Nephron (organoid): Measurements from ENCODE around the gene RAB6B.

ENCODE experiments used
- H3K27ac Mint-ChIP-seq, 3 experiments: 2 replicates each; pipeline ENCODE4 v1.8.0; 2020; ENCODE audit warnings: mixed read lengths in 3 of 3, mild to moderate bottlenecking in 2 of 3, moderate library complexity in 1 of 3
- H3K27me3 Mint-ChIP-seq: 2 replicates; pipeline ENCODE4 v1.8.0; 2021; ENCODE audit warnings: low read depth, mild to moderate bottlenecking, moderate library complexity, mixed read lengths
- H3K36me3 Mint-ChIP-seq: 2 replicates; pipeline ENCODE4 v1.8.0; 2020; ENCODE audit warnings: low read depth, mixed read lengths
- H3K4me1 Mint-ChIP-seq: 2 replicates; pipeline ENCODE4 v1.8.0; 2020; ENCODE audit warnings: mixed read lengths
- H3K4me3 Mint-ChIP-seq, 3 experiments: 2 replicates each; pipeline ENCODE4 v1.8.0; 2020; ENCODE audit warnings: mild to moderate bottlenecking in 3 of 3, mixed read lengths in 3 of 3, moderate library complexity in 2 of 3
- H3K9me3 Mint-ChIP-seq: 2 replicates; pipeline ENCODE4 v1.8.0; 2020; ENCODE audit warnings: mixed read lengths
- CTCF ChIP-seq, 3 experiments: fragments of 200-600 bp; sonication (generic); IDR thresholded peaks; one replicate each; pipeline ENCODE4 v1.5.0; 2021; ENCODE audit warnings: antibody characterized with exemption in 3 of 3; ENCODE audit not compliant: unreplicated experiment in 3 of 3

RAB6B gene

GRCh38 chr3:133894353-133895207, 1.1 kb downstream of the RAB6B start:
- TF ChIP-seq CTCF (IDR thresholded peaks at IDR 0.05; ENCODE audit: unreplicated experiment in 3 of 3): no peak
- H3K4me1 Mint-ChIP-seq: peaks cover 19% of the 10 kb centered on the region
- no peaks in the 10 kb centered on the region for H3K36me3 Mint-ChIP-seq
- no peak overlapping the region for H3K27ac Mint-ChIP-seq
- peak overlapping the region; percentile 72 to 79 (median 75) for H3K4me3 Mint-ChIP-seq
- no peaks in the 10 kb centered on the region for H3K9me3 Mint-ChIP-seq
- H3K27me3 Mint-ChIP-seq: peaks cover 34% of the 10 kb centered on the region

GRCh38 chr3:133893683-133894352, 1.9 kb downstream of the RAB6B start:
- Mint-ChIP-seq H3K27me3 (peaks cover 28% of the 10 kb centered on the region), H3K36me3 (no peaks in the 10 kb centered on the region), H3K4me1 (peaks cover 19% of the 10 kb centered on the region), H3K27ac (peak overlapping the region in 1 of 3 experiments; percentile 6), H3K4me3 (peak overlapping the region; percentile 72 to 79 (median 75)), H3K9me3 (no peaks in the 10 kb centered on the region)
- no peak for TF ChIP-seq CTCF (IDR thresholded peaks at IDR 0.05; ENCODE audit: unreplicated experiment in 3 of 3)

GRCh38 chr3:133892541-133893231, 3.0 kb downstream of the RAB6B start:
- peak overlapping the region; percentile 72 to 79 (median 75) for H3K4me3 Mint-ChIP-seq
- no peaks in the 10 kb centered on the region for H3K9me3 Mint-ChIP-seq
- peaks cover 19% of the 10 kb centered on the region for H3K4me1 Mint-ChIP-seq
- no peaks in the 10 kb centered on the region for H3K36me3 Mint-ChIP-seq
- TF ChIP-seq CTCF (IDR thresholded peaks at IDR 0.05; ENCODE audit: unreplicated experiment in 3 of 3): no peak
- peaks cover 22% of the 10 kb centered on the region for H3K27me3 Mint-ChIP-seq
- H3K27ac Mint-ChIP-seq: no peak overlapping the region

GRCh38 chr3:133891662-133892378, 3.9 kb downstream of the RAB6B start:
- TF ChIP-seq CTCF (IDR thresholded peaks at IDR 0.05; ENCODE audit: unreplicated experiment in 3 of 3): no peak
- Mint-ChIP-seq H3K9me3 (no peaks in the 10 kb centered on the region), H3K4me1 (peaks cover 19% of the 10 kb centered on the region), H3K4me3 (peak overlapping the region; percentile 8 to 54 (median 22)), H3K36me3 (no peaks in the 10 kb centered on the region), H3K27ac (no peak overlapping the region), H3K27me3 (peaks cover 13% of the 10 kb centered on the region)

GRCh38 chr3:133890972-133891644, 4.6 kb downstream of the RAB6B start:
- Mint-ChIP-seq H3K4me1 (peaks cover 19% of the 10 kb centered on the region), H3K27ac (no peak overlapping the region), H3K9me3 (no peaks in the 10 kb centered on the region), H3K36me3 (no peaks in the 10 kb centered on the region), H3K27me3 (peaks cover 10% of the 10 kb centered on the region), H3K4me3 (peak overlapping the region in 1 of 3 experiments; percentile 54)
- no peak for TF ChIP-seq CTCF (IDR thresholded peaks at IDR 0.05; ENCODE audit: unreplicated experiment in 3 of 3)
